Activated CD8-positive, alpha-beta memory T cell treated with anti-CD3 and anti-CD28 coated beads, Interleukin-2, amount 50 U/mL, for 1 hour (primary cell): ENCODE data around the gene MALRD1.

Experiments
- DNase-seq: peaks from one replicate; pipeline ENCODE4 v3.0.0-alpha.2; 2020; ENCODE audit errors: extremely low read depth

The MALRD1 gene

DNA sequence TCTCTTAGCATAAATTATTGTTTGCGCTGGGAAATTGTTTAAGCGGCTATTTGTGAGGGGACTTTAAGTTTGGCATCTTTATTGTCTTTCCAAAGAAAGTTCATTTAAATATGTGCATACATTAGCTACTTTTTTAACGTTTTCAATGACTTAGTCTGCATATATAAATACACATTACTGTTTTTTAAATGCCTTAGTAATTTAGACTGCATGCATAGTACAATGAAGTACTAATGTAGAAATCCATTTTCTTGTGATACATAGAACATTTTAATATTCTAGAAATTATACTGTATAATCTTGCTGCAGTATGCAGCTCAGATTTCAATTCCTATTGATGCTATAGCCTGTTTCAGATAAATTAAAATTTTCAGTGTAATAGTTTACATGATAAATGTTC lies 325.4 kb downstream of the MALRD1 start:
- no peak for DNase-seq

DNA sequence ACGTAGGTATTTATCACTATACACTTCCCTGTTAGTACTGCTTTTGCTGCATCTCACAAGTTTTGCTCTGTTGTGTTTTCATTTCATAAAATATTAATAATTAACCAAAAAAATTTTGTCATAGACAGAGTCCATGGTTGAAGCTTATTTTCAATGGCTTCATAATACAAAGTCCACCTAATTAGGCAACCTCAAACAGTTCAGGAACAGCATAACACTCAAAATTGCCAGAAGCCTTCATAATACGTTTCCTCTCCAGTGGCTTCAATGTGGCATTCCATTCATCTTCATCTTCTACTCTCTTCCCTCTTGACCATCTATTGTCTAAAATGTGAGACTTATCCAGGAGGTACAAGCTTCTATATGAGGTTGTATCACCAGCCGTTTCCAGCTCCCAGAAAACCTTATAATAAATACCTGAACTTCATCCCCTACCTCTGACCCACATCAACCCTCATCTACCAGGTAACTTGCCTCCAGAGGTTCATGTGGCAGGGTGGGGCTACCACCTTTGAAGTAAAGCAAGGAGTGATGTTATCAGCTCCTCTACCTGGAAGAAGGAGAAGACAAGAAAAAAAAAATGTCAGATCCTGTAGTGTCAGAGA lies 337.3 kb downstream of the MALRD1 start:
- no peak for DNase-seq

DNA sequence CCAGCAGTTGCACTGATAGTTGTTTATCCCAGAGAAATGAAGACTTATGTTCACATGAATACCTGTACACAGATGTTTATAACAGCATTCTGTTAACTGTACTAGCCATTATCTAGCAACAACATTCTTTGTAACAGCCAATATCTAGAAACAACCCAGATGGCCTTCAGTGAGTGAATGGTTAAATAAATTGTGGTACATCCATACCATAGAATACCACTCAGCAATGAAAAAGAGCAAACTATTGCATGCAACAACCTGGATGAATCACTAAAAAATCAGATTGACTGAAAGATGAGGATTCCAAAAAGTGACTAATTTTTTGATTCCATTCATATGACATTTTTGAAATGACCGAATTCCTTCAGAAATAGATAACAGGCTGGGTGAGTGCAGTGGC lies 360.3 kb downstream of the MALRD1 start:
- no peak for DNase-seq

DNA sequence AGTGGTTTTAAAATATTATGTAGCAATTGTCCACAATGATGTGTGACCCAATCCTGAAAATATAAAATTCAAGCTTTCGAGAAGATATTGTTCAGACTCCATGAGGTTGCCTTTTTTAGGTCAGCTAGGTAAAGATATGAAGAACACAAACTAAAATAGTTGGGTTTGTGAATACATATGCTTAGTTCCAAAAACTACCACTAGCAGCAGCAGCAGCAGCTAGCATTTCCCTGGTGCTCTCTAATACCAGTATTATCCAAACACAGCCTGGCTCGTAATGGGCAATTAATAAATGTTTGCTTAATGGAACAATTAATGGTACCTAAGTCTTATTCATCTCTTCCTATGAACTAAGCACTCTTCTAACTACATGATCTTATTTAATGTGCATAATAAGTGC lies 362.5 kb downstream of the MALRD1 start:
- no peak for DNase-seq

DNA sequence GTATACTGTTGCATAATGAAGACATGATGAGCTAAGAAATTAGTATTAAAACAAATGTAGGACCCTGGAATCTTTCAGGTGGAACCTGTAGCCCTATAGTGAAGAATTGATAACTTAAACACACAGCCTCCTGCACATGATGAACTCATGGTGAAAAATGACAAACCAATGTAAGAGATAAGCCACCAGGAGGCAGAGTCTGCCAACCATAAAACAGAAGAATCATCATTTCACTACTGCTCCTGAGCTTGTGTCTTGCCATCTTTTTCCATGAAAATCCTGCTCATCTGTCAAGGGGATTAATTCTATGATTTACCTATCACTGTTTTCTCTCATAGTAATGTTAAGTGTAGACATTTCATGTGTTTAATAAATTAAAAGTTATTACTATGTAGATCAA lies 363.9 kb downstream of the MALRD1 start:
- DNase-seq, result no peak

DNA sequence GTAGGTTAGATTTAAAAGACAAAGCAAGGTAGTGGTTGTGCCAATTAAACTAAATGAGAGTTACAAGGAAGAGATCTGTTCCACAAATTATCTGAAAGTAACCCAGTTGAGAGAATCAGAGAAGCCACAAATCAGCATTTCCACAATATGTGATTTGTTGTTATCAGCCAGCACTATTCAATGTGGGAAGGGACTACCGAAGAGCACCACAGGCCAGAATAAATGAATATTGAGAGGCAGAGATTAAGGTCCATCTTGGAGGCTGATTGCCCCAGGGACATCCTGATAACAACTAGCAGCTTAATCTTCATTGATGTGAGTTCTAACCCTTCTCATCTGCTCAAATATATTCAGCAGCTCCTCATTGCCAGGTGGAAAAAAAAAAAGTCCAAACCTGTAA lies 367.6 kb downstream of the MALRD1 start:
- DNase-seq, result no peak

DNA sequence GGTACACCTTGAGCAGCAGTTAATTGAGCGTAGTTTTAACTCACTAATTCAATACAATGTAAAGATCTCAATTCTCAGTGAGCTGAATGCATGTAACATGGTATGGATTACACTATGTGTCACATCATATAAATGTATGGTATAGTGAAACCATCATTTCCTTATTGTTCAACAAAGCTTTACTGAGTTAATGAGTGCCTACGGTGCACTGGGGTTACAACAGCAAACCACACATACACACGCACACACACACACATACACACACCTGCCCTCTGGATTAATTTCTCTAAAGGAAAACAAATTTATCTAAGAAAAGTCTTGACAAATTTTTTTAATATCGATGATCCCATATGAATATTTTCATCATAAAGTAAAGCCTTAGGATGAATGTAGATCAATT lies 369.1 kb downstream of the MALRD1 start:
- no peak for DNase-seq

DNA sequence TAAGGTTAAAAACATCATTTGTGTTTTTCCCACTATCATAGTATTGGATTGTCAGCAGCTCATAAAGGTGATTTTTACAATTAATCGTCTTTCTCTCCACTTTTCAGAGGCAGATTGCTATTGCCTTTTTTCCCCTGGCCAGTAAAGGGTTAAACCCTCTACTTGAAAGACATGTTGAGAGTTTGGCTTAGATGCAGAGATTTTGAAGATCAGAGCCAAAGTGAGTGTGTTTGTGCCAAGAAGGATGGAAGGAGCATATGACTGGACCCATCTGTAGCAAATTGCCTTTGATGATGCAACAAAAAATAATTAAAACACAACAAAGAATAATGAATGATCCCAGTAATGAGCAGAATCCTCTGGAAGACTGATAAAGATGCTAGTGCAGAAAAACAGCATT lies 373.1 kb downstream of the MALRD1 start:
- DNase-seq, result no peak

DNA sequence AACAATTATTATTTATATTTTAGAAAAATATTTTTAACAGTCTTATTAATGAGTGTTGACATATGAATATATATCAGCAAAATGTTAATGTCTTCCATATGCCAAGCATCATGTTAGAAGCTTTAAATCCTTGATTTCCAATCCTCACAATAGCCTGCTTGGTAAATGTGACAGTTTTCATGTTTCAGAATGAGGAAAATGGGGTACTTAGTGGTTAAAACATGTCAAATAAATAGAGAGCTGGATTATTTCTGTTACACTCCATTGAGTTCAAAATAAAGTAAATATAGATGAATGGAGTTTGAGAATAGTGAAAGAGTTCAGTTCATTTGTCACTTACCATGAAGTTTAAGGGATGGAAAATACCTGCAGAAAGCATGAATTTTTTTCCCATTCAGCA lies 377.4 kb downstream of the MALRD1 start:
- no peak for DNase-seq

DNA sequence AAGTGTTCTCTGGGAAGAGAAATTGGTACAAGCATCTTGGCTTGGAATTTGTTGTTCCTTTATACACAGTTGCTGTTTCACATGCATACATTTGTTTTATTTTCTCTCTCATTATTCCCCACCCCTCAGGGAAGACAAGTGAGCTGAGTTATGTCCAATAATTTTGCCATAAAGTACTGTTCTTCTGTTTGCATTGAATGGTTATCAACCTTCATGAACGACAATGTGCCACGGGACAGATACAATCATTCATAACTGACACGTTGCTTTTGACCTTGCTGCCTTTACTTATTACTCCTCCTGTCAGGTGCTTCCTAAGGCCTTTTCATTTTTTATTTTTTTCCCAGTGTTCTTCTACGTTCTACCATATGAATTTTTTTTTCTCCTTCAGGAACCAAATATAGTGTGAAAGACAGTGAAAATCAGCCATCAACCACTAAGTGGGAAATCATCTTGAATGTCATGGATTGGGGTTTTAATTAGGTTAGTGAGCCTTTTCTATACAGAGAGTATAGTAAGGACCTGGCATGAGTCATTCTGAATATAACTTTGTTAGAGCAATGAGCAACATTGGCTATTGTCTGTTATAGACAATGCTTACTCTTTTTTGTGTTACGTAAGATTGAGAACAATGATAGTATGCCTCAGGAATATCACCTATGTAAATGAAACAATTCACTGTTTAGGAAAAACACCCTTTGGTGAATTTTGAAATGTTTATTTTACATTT lies 383.2 kb downstream of the MALRD1 start:
- no peak for DNase-seq

DNA sequence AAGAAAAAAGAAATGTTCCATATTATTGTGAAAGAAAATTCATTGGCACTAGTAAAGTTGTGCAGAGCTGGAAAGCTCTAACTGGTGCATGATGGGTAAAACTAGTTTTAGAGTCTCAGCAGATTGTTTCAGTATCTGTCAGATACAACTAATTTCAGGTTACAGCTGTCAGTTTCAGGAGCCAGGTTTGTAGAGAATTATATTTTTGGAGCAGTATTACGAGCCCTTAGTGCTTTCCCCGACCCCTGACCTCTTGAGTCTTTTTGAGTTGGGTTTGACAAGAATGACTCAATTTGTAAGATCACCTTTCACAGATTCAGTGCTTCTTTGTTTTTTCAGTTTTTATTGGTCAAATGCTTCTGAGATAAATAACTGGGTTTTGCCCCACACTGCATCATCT lies 401.3 kb downstream of the MALRD1 start:
- DNase-seq, result no peak

DNA sequence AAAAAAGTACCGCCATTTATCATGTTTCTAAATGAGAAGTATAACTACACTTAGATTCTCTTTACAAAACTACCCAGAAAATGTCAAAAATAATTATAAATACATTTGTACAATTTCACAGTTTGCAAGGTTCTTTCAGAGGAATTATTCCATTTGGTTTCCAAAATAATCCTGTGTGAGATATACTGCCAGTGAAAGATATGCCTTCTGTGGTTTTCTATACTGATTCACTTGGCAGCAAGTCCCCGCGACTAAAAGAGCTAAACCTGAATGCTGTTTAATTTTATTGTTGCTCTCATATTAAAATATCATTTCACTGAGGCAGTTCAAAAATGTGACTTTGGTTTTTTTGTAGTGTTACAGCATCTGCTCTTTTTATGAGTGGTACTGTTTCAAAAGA lies 402.8 kb downstream of the MALRD1 start:
- no peak for DNase-seq

DNA sequence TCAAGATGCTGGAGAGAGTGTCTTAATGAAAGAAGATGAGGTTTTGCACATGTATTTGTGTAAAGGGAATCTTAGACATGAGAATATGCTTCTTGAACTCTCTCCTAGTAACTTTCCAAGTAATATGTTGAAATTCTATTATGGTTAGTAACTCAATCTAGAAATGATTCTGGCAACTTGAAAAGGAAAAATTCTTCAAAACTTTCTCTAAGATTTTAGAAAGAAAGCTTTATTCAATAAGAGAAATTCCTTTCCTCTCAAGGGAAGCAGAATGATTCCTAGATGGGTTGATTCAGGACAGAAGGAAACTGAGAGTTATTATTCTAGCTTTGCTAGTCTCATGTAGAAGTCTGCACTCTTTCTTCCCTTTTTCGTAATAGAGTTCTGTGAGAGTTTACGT lies 403.3 kb downstream of the MALRD1 start:
- DNase-seq, result no peak

DNA sequence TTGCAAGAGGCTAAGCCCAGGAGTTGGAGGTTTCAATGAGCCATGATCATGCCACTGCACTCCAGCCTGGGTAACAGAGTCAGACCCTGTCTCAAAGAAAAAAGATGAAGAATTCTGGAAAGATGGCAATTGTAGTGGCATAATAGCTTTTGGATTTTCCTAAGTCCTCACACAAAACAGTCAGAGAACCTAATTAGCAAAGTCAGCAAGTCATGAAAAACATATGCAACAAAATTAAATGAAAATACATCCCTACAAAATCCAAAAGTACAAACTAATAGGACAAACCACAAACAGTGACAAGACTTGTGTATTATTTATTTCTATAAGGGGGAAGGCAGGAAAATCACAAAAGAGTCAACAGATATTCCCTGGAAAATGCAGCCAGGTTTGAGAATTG lies 405.4 kb downstream of the MALRD1 start:
- no peak for DNase-seq

DNA sequence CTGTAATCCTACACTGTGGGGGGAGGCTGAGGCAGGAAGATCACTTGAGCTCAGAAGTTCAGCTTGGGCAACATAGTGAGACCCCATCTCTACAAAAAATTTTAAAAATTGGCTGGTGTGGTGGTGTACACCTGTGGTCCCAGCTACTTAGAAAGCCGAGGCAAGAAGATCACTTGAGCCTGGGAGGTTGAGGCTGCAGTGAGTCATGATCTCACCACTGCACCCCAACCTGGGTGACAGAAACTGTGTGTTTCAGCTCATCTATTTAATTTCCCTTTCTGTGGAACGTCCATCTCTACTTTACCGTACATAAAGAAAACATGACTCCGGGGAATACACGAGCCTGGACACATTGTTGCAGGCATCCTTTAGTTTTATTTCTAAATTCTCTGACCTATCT lies 413.0 kb downstream of the MALRD1 start:
- DNase-seq, result no peak

DNA sequence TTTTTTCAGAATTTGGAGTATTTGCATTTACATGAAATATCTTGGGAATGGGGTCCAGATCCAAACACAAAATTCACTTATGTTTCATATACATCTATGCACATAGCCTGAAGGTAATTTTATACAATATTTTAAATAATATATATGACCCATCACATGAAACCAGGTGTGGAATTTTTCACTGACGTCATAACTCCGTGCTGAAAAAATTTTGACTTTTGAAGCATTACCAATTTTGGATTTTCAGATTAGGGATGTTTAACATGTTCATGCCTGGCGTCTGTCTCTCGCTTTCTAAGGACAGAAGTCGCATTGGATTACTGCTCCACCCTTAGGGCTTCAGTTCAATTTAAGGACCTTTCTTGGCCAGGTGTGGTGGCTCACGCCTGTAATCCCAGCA lies 418.1 kb downstream of the MALRD1 start:
- DNase-seq, result no peak

DNA sequence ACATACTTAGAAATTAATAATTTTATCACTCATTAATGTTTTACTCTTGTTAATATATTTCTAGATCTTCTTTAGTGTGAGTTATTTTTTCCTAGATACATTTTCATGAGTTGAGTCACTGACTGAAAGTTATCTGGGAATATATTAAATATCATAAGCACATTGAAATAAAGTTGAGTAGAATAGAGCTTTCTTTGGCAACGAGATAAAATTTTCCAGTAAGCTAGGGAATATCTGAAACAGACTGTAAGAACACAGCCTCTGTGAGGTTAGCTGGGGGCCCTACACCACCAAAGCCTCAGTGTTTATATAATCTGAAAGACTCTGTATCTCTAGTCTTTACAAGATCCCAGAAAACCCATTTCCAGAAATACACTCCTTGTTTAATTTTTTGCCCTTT lies 419.8 kb downstream of the MALRD1 start:
- DNase-seq, result no peak

DNA sequence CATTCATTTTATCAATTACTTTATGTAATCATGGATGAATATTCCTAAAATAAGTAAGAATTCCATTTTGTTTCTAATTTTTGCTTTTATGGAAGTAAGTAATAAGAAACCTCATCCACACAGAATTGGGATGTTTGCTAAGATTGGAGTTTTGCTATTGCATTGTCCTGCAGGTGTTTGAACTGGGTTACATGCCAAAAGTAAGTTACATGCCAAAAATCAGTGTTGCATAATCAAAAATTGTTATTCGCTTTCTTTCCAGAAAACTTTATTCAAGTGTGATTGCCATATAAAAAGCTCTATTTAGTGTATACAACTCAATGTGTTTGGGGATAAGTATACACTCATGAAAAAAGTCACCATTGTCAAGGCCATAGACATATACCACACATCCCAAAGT lies 420.9 kb downstream of the MALRD1 start:
- DNase-seq, result no peak

DNA sequence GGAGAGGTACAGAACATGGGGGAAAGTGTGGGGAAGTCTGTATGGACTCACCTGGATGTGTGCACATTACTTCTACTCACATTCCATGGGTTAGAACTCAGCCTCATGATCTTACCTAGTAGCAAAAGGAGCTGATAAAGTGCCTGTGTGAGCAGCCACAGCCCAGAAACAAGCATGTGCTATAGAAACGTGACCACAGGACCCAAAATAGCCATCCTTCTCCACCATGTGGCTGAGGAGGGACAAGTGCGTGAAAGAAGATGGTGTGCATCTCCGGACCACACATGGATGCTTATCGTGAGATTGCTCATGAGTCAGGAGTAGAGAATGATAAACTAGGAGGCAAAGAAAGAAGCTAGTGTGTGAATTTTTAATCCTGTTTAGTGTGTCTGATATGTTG lies 431.3 kb downstream of the MALRD1 start:
- no peak for DNase-seq

DNA sequence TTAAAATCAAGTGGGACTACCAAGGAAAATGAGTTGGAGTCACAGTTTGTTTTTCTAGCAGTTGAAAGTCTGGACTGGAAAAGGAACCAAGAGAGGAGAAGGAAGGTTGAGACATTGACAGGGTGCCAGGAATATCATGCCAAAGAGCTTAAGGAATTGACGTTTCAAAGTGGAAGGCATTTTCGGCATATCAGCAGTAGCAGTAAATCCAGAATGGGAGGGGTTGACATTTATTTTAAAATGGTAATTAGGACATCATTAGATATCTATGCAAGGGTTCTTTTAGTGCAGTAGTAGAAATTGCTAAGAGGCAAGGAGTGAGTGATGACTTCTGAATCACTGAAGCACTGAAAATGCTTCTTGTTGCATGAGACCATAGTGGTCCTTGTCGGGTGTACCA lies 431.8 kb downstream of the MALRD1 start:
- DNase-seq, result no peak

DNA sequence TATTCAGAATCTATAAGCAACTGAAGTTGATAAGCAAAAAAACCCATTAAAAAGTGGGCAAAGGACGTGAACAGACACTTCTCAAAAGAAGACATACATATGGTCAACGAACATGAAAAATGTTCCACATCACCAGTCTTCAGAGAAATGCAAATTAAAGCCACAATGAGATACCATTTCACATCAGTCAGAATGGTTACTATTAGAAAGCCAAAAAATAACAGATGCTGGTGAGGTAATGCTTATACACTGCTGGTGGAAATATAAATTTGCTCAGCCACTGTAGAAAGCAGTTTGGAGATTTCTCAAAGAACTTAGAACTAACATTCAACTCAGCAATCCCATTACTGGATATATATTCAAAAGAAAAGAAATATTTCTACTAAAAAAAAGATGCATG lies 434.8 kb downstream of the MALRD1 start:
- no peak for DNase-seq

DNA sequence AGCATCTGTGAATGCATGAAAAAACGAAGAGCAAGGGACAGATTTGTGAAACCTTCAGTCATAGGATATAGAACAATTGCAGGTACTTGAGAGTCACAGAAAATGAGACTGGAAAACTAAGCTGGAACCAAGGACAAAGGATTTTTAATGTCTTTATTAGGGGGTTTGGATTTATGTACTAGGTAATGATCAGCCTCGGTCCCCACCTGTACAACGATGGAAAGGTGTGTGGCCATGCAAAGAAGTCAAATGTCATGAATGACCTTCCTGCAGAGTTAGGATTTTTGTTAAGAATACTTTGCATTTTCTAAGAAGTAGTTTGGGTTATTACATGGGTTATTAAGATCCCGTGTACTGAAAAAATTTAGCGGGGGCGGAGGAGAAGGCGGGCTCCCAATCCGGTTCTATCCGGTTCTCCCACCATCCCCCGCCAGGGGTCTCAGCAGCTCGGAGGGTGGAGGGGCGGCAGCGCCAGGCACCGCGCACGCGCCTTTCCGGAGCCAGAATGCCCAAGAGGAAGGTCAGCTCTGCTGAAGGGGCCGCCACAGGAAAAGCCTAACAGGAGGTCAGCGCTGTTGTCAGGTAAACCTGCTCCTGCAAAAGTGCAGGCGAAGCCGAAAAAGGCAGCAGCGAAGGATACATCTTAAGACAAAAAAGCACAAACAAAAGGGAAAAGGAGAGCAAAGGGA lies 440.1 kb downstream of the MALRD1 start:
- no peak for DNase-seq

DNA sequence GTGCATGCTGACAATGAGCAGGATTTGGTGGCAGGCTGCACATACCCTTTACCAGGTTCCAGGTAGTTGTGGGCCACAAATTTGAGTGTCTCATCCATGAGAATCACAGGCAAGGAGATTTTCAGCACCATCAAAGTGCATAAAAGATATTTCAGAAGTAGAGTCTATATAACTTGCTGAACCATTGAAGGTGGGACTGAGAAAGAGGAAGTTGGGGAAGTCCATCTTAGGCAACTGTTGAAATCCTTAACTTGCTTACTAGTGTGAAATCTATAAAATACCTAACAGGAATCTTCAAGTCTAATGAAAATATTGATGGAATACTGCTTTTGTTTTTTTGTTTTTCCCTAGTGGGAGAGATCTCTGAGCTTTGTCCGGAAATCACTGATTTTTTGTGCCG lies 442.6 kb downstream of the MALRD1 start:
- no peak for DNase-seq
